OCI-LY1 (cell line): Measurements from ENCODE around the gene RWDD4.

Experiments used
- EZH2 ChIP-seq: fragments of 200-600 bp; sonication (generic), shearing (Covaris generic); IDR thresholded peaks from 2 replicates; pipeline ENCODE4 v1.8.0; 2017; ENCODE audit warnings: borderline replicate concordance, mixed run types, mild to moderate bottlenecking, antibody characterized with exemption, low read length, moderate library complexity, mixed read lengths
- TF ChIP-seq, protein P1 (sequence below): fragments of 200-600 bp; sonication (generic), shearing (Covaris generic); IDR thresholded peaks from 2 replicates; pipeline ENCODE4 v1.5.1; 2017; ENCODE audit warnings: mild to moderate bottlenecking, antibody characterized with exemption, low read length, moderate library complexity, mixed read lengths

DNA sequence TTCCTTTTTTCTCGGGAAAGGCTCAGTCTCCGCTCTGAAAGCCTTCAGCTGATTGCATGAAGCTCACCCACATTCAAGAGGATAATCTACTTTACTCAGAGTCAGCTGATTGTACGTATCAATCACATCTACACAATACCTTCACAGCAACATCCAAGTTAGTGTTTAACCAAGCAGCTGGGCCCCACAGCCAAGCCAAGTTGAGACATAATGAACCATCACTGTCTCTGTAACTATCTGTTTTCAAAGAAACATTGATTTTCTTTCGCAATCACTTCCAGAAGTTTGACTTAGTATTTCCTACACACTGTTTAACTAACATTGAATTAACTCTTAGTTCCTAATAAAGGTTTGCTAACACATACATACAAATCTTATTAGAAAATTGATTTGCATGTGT lies 40.3 kb downstream of the RWDD4 start:
- TF ChIP-seq EZH2: no peak
- TF ChIP-seq, protein P1, sequence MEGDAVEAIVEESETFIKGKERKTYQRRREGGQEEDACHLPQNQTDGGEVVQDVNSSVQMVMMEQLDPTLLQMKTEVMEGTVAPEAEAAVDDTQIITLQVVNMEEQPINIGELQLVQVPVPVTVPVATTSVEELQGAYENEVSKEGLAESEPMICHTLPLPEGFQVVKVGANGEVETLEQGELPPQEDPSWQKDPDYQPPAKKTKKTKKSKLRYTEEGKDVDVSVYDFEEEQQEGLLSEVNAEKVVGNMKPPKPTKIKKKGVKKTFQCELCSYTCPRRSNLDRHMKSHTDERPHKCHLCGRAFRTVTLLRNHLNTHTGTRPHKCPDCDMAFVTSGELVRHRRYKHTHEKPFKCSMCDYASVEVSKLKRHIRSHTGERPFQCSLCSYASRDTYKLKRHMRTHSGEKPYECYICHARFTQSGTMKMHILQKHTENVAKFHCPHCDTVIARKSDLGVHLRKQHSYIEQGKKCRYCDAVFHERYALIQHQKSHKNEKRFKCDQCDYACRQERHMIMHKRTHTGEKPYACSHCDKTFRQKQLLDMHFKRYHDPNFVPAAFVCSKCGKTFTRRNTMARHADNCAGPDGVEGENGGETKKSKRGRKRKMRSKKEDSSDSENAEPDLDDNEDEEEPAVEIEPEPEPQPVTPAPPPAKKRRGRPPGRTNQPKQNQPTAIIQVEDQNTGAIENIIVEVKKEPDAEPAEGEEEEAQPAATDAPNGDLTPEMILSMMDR: no peak
